Neural progenitor cell (in vitro differentiated cells): ENCODE data around the gene CCT4.

Experiments used
- CTCF ChIP-seq: fragments of 200-600 bp; sonication (generic); IDR thresholded peaks from 2 replicates; pipeline ENCODE4 v1.5.1; 2017; ENCODE audit warnings: antibody characterized with exemption, mild to moderate bottlenecking
- EZH2 ChIP-seq: fragments of 200-600 bp; sonication (generic); IDR thresholded peaks from 2 replicates; pipeline ENCODE4 v1.6.1; 2017; ENCODE audit warnings: antibody characterized with exemption, mild to moderate bottlenecking, moderate library complexity
- EZH2phosphoT487 ChIP-seq: fragments of 200-600 bp; sonication (generic); IDR thresholded peaks from 2 replicates; pipeline ENCODE4 v1.6.1; 2017; ENCODE audit warnings: antibody characterized with exemption

- TF ChIP-seq CTCF (no peak), EZH2 (no peak), EZH2phosphoT487 (no peak)
These were observed 36.6 kb upstream of the CCT4 start for GRCh38 chr2:61924895-61925663.
